Cardiac fibroblast (primary cell): Measurements from ENCODE around the gene TBC1D24.
A peak's percentile ranks its signal among the peaks of the same experiment; 100 is the strongest.

Source experiments
- DNase-seq, 2 donors: peaks; one replicate each; pipeline versions ENCODE4 v3.0.0 to v3.0.0-alpha.2; 2010; ENCODE audit warnings: low read depth in 2 of 2
- H3K4me3 ChIP-seq, 2 donors: replicated peaks in 1 of 2; 1 replicate in 1 of 2; 2 replicates in 1 of 2; pipeline ENCODE4 v1.5.1; 2011; ENCODE audit warnings: low read depth in 2 of 2, low read length in 2 of 2, mild to moderate bottlenecking in 2 of 2, moderate library complexity in 1 of 2
- CTCF ChIP-seq: IDR thresholded peaks from one replicate; pipeline ENCODE4 v1.5.1; 2011; ENCODE audit warnings: low read depth, mild to moderate bottlenecking, low read length, inconsistent platforms

Gene TBC1D24

GRCh38 chr16:2457267-2457666 is 17.7 kb upstream of the TBC1D24 start:
- H3K4me3 ChIP-seq: no peak overlapping the region
- no peak for TF ChIP-seq CTCF
- no peak for DNase-seq

DNA sequence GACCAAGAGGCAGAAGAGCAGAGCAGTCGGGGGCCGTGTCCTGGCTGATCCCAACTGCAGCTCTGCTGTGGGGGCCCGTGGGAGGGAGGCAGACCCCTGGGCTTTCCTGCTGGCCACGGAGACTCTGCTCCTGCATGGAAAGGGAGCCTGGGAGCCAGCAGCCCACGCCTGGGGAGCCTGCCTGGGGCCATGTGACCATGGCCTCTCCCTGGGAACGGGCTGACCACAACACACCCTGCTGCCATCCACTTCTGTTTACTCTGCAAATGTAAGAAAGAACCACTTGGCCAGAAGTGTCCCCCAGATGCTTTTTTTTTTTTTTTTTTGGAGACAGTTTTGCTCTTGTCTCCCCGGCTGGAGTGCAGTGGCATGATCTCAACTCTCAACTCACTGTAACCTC is 17.0 kb upstream of the TBC1D24 start:
- DNase-seq: no peak
- H3K4me3 ChIP-seq: no peak overlapping the region
- no peak for TF ChIP-seq CTCF

DNA sequence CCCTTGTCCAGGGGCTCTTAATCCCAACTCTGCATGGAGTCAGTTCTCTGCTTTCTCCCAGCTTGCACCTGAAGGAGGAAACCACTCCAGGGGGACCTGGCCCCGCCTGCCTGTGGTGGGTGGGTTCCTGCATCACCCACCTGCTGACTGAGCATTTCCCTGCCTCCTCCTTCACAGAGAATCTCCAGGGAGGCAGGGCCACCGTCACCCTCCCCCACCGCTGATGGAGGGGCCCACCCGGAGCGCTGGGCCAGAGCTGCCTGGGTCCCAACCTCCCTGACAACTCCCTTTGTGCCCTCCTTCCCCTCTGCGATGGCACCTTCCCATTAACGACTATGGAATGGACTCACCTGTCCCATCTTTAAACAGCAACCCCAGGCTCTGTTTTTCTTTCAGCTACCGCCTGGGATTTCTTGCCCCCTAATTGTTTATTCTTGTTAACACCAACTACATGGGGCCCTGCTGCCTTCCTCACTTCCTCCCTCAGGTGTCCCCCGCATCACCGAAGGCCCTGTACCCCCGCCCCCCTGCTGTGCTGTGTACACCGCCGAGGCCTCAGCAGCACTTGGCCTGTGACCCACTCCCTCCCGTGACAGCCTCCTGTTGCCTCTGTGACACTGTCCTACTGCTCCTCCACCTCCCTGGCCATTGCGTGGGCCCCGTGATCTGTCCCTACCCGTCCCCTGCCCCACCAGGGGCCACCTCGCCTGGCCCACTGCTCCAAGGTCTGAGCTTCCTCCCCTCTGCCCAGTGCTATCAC is 15.9 kb upstream of the TBC1D24 start:
- TF ChIP-seq CTCF: no peak
- H3K4me3 ChIP-seq: peak overlapping the region; percentile 61 to 62

GRCh38 chr16:2459647-2460390 is 15.1 kb upstream of the TBC1D24 start, which contains the start of gene TEDC2:
TSS of gene TEDC2 (plus strand) at chr16:2460109. CDS start at chr16:2460145, 36 bp downstream.
- DNase-seq: peak; percentile 91 to 94
- TF ChIP-seq CTCF: no peak
- peak within 1 kb of the TSS; percentile 61 to 62 for H3K4me3 ChIP-seq

More for the DNA sequence above, 15.9 kb upstream of the TBC1D24 start:
- no peak for DNase-seq

GRCh38 chr16:2460391-2460713 is 14.6 kb upstream of the TBC1D24 start:
- H3K4me3 ChIP-seq: peak overlapping the region; percentile 56 to 62
- no peak for TF ChIP-seq CTCF
- DNase-seq: no peak

DNA sequence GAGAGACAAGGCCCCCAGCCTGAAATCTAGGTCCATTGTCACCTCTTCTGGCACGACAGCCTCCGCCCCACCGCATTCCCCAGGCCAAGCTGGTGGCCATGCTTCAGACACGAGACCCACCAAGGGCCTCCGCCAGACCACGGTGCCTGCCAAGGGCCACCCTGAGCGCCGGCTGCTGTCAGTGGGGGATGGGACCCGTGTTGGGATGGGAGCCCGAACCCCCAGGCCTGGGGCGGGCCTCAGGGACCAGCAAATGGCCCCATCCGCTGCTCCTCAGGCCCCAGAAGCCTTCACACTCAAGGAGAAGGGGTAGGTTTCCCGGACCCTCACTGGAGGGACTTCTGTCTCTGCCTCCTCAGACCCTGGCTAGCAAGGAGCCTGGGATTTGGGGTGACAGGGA is 14.0 kb upstream of the TBC1D24 start:
- no peak for TF ChIP-seq CTCF
- no peak for DNase-seq
- H3K4me3 ChIP-seq: peak overlapping the region in 1 of 2 donors; percentile 56
